Kasumi-1 (cell line): Measurements from ENCODE around the gene GOLT1A.

Source experiments
- DNase-seq, 2 experiments: peaks; one replicate each; lab custom pipeline; 2025; lab: John Stamatoyannopoulos, UW

Gene GOLT1A

GRCh38 chr1:204154568-204155255 lies 59.1 kb downstream of the GOLT1A start:
- DNase-seq = no peak

GRCh38 chr1:204153667-204154066 lies 60.1 kb downstream of the GOLT1A start:
- DNase-seq = no peak

GRCh38 chr1:204152310-204153044 lies 61.3 kb downstream of the GOLT1A start:
- no peak for DNase-seq

GRCh38 chr1:204151552-204152309 lies 62.1 kb downstream of the GOLT1A start, which contains the start of gene ETNK2:
ETNK2 (minus strand) TSS chr1:204152044; CDS start chr1:204151852, 192 bp downstream.
- DNase-seq = no peak

- DNase-seq = no peak
Observed at GRCh38 chr1:204150702-204151551, 62.9 kb downstream of the GOLT1A start.

GRCh38 chr1:204149635-204150565 lies 63.9 kb downstream of the GOLT1A start:
- no peak for DNase-seq

- DNase-seq = no peak
Observed at GRCh38 chr1:204149107-204149506, 64.7 kb downstream of the GOLT1A start.
